ENCODE data around the gene PDLIM4. TPM values are rescaled to one million over a fixed set of nuclear protein-coding genes. Genes with fewer than 3 reads are reported as not detected.

PDLIM4 gene
- total and polyA plus RNA-seq, 2 donors from 2014 or later = 31.6 to 47.0 TPM

GRCh38 chr5:132211787-132212186 lies 45.7 kb upstream of the PDLIM4 start:
- Histone ChIP-seq H3K36me3 (ENCODE audit: control insufficient read depth in 2 of 3, insufficient read depth in 3 of 3, low read length in 3 of 3) (peaks cover 2 to 56% (median 32%) of the 10 kb centered on the region in 3 donors), H3K4me3 (ENCODE audit: low read length in 3 of 3) (no peak overlapping the region), H3K9ac (ENCODE audit: low read length in 3 of 3) (no peak overlapping the region), H3K27me3 (ENCODE audit: control insufficient read depth, insufficient read depth, low read length) (no peaks in the 10 kb centered on the region), H3K4me1 (ENCODE audit: control insufficient read depth in 2 of 3, insufficient read depth in 2 of 3, low read depth in 1 of 3, low read length in 3 of 3) (peaks cover 0 to 6% (median 5%) of the 10 kb centered on the region in 3 donors), H3K27ac (ENCODE audit: low read depth in 2 of 2, low read length in 2 of 2) (no peak overlapping the region), H3K9me3 (ENCODE audit: control insufficient read depth in 2 of 3, insufficient read depth in 1 of 3, low read length in 3 of 3) (no peaks in the 10 kb centered on the region)
- FAIRE-seq = no peak
- TF ChIP-seq CTCF (IDR thresholded peaks at IDR 0.05; ENCODE audit: borderline replicate concordance, extremely low read depth, insufficient read depth) = no peak
- intact Hi-C loops (cut with DNase I) = no loop called here
- no peak for DNase-seq

GRCh38 chr5:132213666-132214065 lies 43.8 kb upstream of the PDLIM4 start:
- FAIRE-seq (no peak), DNase-seq (no peak)
- no peak overlapping the region for H3K4me3 ChIP-seq (ENCODE audit: low read length in 3 of 3)
- H3K36me3 ChIP-seq (ENCODE audit: control insufficient read depth in 2 of 3, insufficient read depth in 3 of 3, low read length in 3 of 3) = peaks cover 1 to 48% (median 29%) of the 10 kb centered on the region in 3 donors
- H3K9ac ChIP-seq (ENCODE audit: low read length in 3 of 3) = no peak overlapping the region
- H3K27ac ChIP-seq (ENCODE audit: low read depth in 2 of 2, low read length in 2 of 2) = no peak overlapping the region
- H3K27me3 ChIP-seq (ENCODE audit: control insufficient read depth, insufficient read depth, low read length) = no peaks in the 10 kb centered on the region
- intact Hi-C loops (cut with DNase I) = no loop called here
- no peak for TF ChIP-seq CTCF (IDR thresholded peaks at IDR 0.05; ENCODE audit: borderline replicate concordance, extremely low read depth, insufficient read depth)
- peaks cover 0 to 6% (median 5%) of the 10 kb centered on the region in 3 donors for H3K4me1 ChIP-seq (ENCODE audit: control insufficient read depth in 2 of 3, insufficient read depth in 2 of 3, low read depth in 1 of 3, low read length in 3 of 3)
- H3K9me3 ChIP-seq (ENCODE audit: control insufficient read depth in 2 of 3, insufficient read depth in 1 of 3, low read length in 3 of 3) = no peaks in the 10 kb centered on the region

- H3K36me3 ChIP-seq (ENCODE audit: control insufficient read depth in 2 of 3, insufficient read depth in 3 of 3, low read length in 3 of 3) = peaks cover 0 to 41% (median 23%) of the 10 kb centered on the region in 3 donors
- intact Hi-C loops (cut with DNase I) = no loop called here
- FAIRE-seq (no peak), DNase-seq (no peak)
- H3K27ac ChIP-seq (ENCODE audit: low read depth in 2 of 2, low read length in 2 of 2) = no peak overlapping the region
- no peak for TF ChIP-seq CTCF (IDR thresholded peaks at IDR 0.05; ENCODE audit: borderline replicate concordance, extremely low read depth, insufficient read depth)
- H3K27me3 ChIP-seq (ENCODE audit: control insufficient read depth, insufficient read depth, low read length) = no peaks in the 10 kb centered on the region
- no peak overlapping the region for H3K9ac ChIP-seq (ENCODE audit: low read length in 3 of 3)
- no peak overlapping the region for H3K4me3 ChIP-seq (ENCODE audit: low read length in 3 of 3)
- H3K9me3 ChIP-seq (ENCODE audit: control insufficient read depth in 2 of 3, insufficient read depth in 1 of 3, low read length in 3 of 3) = no peaks in the 10 kb centered on the region
- H3K4me1 ChIP-seq (ENCODE audit: control insufficient read depth in 2 of 3, insufficient read depth in 2 of 3, low read depth in 1 of 3, low read length in 3 of 3) = peaks cover 0 to 6% (median 5%) of the 10 kb centered on the region in 3 donors
These were observed 43.0 kb upstream of the PDLIM4 start for GRCh38 chr5:132214491-132214890.

- intact Hi-C loops (cut with DNase I) = no loop called here
- no peaks in the 10 kb centered on the region for H3K27me3 ChIP-seq (ENCODE audit: control insufficient read depth, insufficient read depth, low read length)
- peaks cover 0 to 35% (median 19%) of the 10 kb centered on the region in 3 donors for H3K36me3 ChIP-seq (ENCODE audit: control insufficient read depth in 2 of 3, insufficient read depth in 3 of 3, low read length in 3 of 3)
- peak in 2 of 5 donors; percentile 20 to 97 for DNase-seq
- H3K9me3 ChIP-seq (ENCODE audit: control insufficient read depth in 2 of 3, insufficient read depth in 1 of 3, low read length in 3 of 3) = no peaks in the 10 kb centered on the region
- no peak overlapping the region for H3K4me3 ChIP-seq (ENCODE audit: low read length in 3 of 3)
- H3K27ac ChIP-seq (ENCODE audit: low read depth in 2 of 2, low read length in 2 of 2) = peak overlapping the region in 1 of 2 donors; percentile 66
- FAIRE-seq = no peak
- no peak for TF ChIP-seq CTCF (IDR thresholded peaks at IDR 0.05; ENCODE audit: borderline replicate concordance, extremely low read depth, insufficient read depth)
- peaks cover 0 to 6% (median 5%) of the 10 kb centered on the region in 3 donors for H3K4me1 ChIP-seq (ENCODE audit: control insufficient read depth in 2 of 3, insufficient read depth in 2 of 3, low read depth in 1 of 3, low read length in 3 of 3)
- H3K9ac ChIP-seq (ENCODE audit: low read length in 3 of 3) = no peak overlapping the region
These were observed 42.2 kb upstream of the PDLIM4 start for GRCh38 chr5:132215329-132215728.

Measured in kidney (tissue), 14 donors.